SK-N-SH (cell line): ENCODE measurements around the gene KLK12.

Experiments used
- EP300 ChIP-seq, 2 experiments: IDR thresholded peaks; 2 replicates each; pipeline versions ENCODE4 v1.4.0 to v1.6.1; 2012; ENCODE audit warnings: borderline replicate concordance in 1 of 2, low read depth in 1 of 2, low read length in 1 of 2
- RCOR1 ChIP-seq: fragments of 150-350 bp; IDR thresholded peaks from 2 replicates; pipeline ENCODE4 v1.6.1; 2017; ENCODE audit warnings: antibody characterized with exemption, low read length
- SIN3A ChIP-seq: IDR thresholded peaks from 2 replicates; pipeline ENCODE4 v1.6.1; 2012; ENCODE audit warnings: low read depth, mild to moderate bottlenecking, low read length, moderate library complexity, borderline replicate concordance
- TCF12 ChIP-seq: IDR thresholded peaks from 2 replicates; pipeline ENCODE4 v1.4.0; 2012
- TF ChIP-seq, protein P1 (sequence below): fragments of 200-600 bp; sonication (generic); IDR thresholded peaks from 2 replicates; pipeline ENCODE4 v1.6.1; 2017; ENCODE audit warnings: antibody characterized with exemption, mild to moderate bottlenecking, moderate library complexity

DNA sequence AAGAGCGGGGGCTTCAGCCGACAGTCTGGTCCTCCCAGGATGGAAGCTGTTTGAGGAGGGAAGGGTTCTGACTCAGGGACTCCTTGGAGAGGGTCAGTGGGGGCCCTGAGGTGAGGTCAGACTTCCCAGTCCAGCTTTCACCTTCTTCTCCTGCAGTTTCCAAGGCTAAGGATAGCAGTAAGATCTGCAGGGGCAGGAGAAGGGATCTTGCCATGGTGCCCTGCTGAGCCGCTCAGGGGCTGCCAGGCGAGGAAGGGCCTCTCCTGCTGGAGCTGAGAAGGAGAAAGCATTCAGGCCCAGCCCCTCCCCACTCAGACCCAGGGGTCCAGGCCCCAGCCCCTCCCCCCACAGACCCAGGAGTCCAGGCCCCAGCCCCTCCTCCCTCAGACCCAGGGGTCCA is 52.6 kb downstream of the KLK12 start:
- TF ChIP-seq, protein P1, sequence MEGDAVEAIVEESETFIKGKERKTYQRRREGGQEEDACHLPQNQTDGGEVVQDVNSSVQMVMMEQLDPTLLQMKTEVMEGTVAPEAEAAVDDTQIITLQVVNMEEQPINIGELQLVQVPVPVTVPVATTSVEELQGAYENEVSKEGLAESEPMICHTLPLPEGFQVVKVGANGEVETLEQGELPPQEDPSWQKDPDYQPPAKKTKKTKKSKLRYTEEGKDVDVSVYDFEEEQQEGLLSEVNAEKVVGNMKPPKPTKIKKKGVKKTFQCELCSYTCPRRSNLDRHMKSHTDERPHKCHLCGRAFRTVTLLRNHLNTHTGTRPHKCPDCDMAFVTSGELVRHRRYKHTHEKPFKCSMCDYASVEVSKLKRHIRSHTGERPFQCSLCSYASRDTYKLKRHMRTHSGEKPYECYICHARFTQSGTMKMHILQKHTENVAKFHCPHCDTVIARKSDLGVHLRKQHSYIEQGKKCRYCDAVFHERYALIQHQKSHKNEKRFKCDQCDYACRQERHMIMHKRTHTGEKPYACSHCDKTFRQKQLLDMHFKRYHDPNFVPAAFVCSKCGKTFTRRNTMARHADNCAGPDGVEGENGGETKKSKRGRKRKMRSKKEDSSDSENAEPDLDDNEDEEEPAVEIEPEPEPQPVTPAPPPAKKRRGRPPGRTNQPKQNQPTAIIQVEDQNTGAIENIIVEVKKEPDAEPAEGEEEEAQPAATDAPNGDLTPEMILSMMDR, result no peak
- TF ChIP-seq RCOR1 (no peak), TCF12 (no peak), EP300 (IDR thresholded peaks at IDR 0.05; ENCODE audit: borderline replicate concordance in 1 of 2, low read depth in 1 of 2, low read length in 1 of 2) (no peak), SIN3A (no peak)
